ENCODE measurements around the gene PPP1R2. TPM values are rescaled to one million over a fixed set of nuclear protein-coding genes. Genes with fewer than 3 reads are reported as not detected.

Gene PPP1R2
- total RNA-seq, 2 donors from 2014 or later, result 37.4 to 55.8 TPM

- H3K4me3 ChIP-seq, result no peak overlapping the region
- no peaks in the 10 kb centered on the region for H3K9me3 ChIP-seq
- peak; percentile 59 for DNase-seq
- peak overlapping the region; percentile 20 to 51 for H3K9ac ChIP-seq (ENCODE audit: low read depth in 2 of 2, low read length in 2 of 2)
- peaks cover 4% of the 10 kb centered on the region for H3K4me1 ChIP-seq
- intact Hi-C loops (cut with DNase I), result no loop called here
- H3K36me3 ChIP-seq, result no peaks in the 10 kb centered on the region
- H3K27ac ChIP-seq, result peak overlapping the region; percentile 49
- no peaks in the 10 kb centered on the region for H3K27me3 ChIP-seq
- TF ChIP-seq CTCF (IDR thresholded peaks at IDR 0.05), result no peak
Measured at GRCh38 chr3:195549931-195550519, 6.9 kb upstream of the PPP1R2 start.

- DNase-seq, result no peak
- Histone ChIP-seq H3K27ac (peak overlapping the region; percentile 51), H3K4me1 (peaks cover 4% of the 10 kb centered on the region), H3K4me3 (no peak overlapping the region), H3K9me3 (no peaks in the 10 kb centered on the region), H3K9ac (ENCODE audit: low read depth in 2 of 2, low read length in 2 of 2) (no peak overlapping the region), H3K27me3 (no peaks in the 10 kb centered on the region), H3K36me3 (no peaks in the 10 kb centered on the region)
- no peak for TF ChIP-seq CTCF (IDR thresholded peaks at IDR 0.05)
- intact Hi-C loops (cut with DNase I), result no loop called here
Measured at GRCh38 chr3:195548987-195549386, 5.9 kb upstream of the PPP1R2 start.

- no peaks in the 10 kb centered on the region for H3K9me3 ChIP-seq
- no peak for DNase-seq
- H3K27me3 ChIP-seq, result no peaks in the 10 kb centered on the region
- H3K4me3 ChIP-seq, result no peak overlapping the region
- no peak for TF ChIP-seq CTCF (IDR thresholded peaks at IDR 0.05)
- peaks cover 4% of the 10 kb centered on the region for H3K4me1 ChIP-seq
- no peaks in the 10 kb centered on the region for H3K36me3 ChIP-seq
- intact Hi-C loops (cut with DNase I), result no loop called here
- peak overlapping the region; percentile 51 for H3K27ac ChIP-seq
- H3K9ac ChIP-seq (ENCODE audit: low read depth in 2 of 2, low read length in 2 of 2), result peak overlapping the region in 1 of 2 donors; percentile 55
Measured at GRCh38 chr3:195548501-195548900, 5.4 kb upstream of the PPP1R2 start.

GRCh38 chr3:195548006-195548405 is 4.9 kb upstream of the PPP1R2 start:
- no peaks in the 10 kb centered on the region for H3K27me3 ChIP-seq
- H3K9me3 ChIP-seq, result no peaks in the 10 kb centered on the region
- H3K9ac ChIP-seq (ENCODE audit: low read depth in 2 of 2, low read length in 2 of 2), result peak overlapping the region in 1 of 2 donors; percentile 55
- intact Hi-C loops (cut with DNase I), result no loop called here
- no peak for DNase-seq
- H3K4me1 ChIP-seq, result peaks cover 4% of the 10 kb centered on the region
- no peaks in the 10 kb centered on the region for H3K36me3 ChIP-seq
- no peak for TF ChIP-seq CTCF (IDR thresholded peaks at IDR 0.05)
- H3K27ac ChIP-seq, result peak overlapping the region; percentile 51
- no peak overlapping the region for H3K4me3 ChIP-seq

GRCh38 chr3:195546130-195546560 is 3.0 kb upstream of the PPP1R2 start:
- Histone ChIP-seq H3K27ac (peak overlapping the region; percentile 28), H3K9me3 (no peaks in the 10 kb centered on the region), H3K27me3 (no peaks in the 10 kb centered on the region), H3K36me3 (no peaks in the 10 kb centered on the region), H3K4me3 (no peak overlapping the region), H3K9ac (ENCODE audit: low read depth in 2 of 2, low read length in 2 of 2) (no peak overlapping the region), H3K4me1 (peaks cover 4% of the 10 kb centered on the region)
- intact Hi-C loops (cut with DNase I), result no loop called here
- no peak for DNase-seq
- no peak for TF ChIP-seq CTCF (IDR thresholded peaks at IDR 0.05)

Data from colonic mucosa (tissue), 4 donors.